ENCODE results near the gene SERPINA9. TPM values are rescaled to one million over a fixed set of nuclear protein-coding genes. Genes with fewer than 3 reads are reported as not detected.
"Not testable (repeated sequence)": the region's sequence is repeated elsewhere in the genome, so short reads cannot be mapped to it uniquely, and the experiment has no call there.

The SERPINA9 gene
- total and polyA plus RNA-seq, 9 donors: not detected

DNA sequence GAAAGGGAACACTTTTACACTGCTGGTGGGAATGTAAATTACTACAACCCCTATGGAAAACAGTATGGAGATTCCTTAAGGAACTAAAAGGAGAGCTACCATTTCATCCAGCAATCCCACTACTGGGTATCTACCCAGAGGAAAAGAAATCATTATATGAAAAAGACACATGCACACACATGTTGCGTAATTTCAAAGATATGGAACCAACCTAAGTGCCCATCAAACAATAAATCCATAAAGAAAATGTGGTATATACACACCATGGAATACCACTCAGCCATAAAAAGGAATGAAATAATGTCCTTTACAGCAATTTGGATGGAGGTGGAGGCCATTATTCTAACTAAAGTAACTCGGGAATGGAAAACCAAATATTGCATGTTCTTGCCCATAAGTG is 34.5 kb upstream of the SERPINA9 start:
- not testable (repeated sequence) for DNase-seq; H3K27ac ChIP-seq (ENCODE audit: low read length); H3K4me3 ChIP-seq (ENCODE audit: low read length); H3K27me3 ChIP-seq (ENCODE audit: control insufficient read depth, insufficient read depth, low read length); H3K36me3 ChIP-seq (ENCODE audit: control insufficient read depth, insufficient read depth, low read length); H3K9me3 ChIP-seq (replicated peaks; ENCODE audit: control insufficient read depth, low read depth, low read length); H3K4me1 ChIP-seq (ENCODE audit: control insufficient read depth, insufficient read depth, low read length)
- 30% methylated on average over 1 of the region's 2 CpGs for WGBS (ENCODE audit: insufficient coverage)

DNA sequence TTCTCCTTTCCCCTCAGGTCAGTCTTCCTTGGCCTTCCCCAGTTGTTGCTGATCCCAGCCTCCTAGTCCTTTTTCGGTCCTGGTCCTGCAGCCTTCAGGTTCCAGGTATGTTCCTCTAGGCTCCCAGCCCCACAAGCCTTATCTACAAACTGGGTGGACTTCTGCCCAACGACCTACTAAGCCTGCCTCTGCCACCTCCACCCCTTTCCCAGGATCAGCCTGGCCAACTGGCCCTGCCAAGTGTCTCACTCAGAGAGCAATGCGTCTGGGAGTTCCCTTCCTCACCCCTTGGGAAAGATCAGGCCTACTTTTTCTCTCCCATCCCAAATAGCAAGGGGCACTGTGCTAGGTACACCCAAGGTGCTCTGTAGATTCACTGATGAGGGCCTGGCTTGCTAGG is 33.4 kb upstream of the SERPINA9 start, which contains the start of gene SERPINA12:
Gene SERPINA12 (minus strand): TSS at position 114 of the 400 bp plus-strand sequence. CDS start 11,072 bp downstream, outside the sequence.
- no peak for DNase-seq
- Histone ChIP-seq H3K4me1 (ENCODE audit: control insufficient read depth, insufficient read depth, low read length) (no peaks in the 10 kb centered on the region), H3K27me3 (ENCODE audit: control insufficient read depth, insufficient read depth, low read length) (peaks cover 2% of the 10 kb centered on the region), H3K9me3 (replicated peaks; ENCODE audit: control insufficient read depth, low read depth, low read length) (no peaks in the 10 kb centered on the region), H3K4me3 (ENCODE audit: low read length) (no peak within 1 kb of the TSS), H3K27ac (ENCODE audit: low read length) (no peak within 1 kb of the TSS), H3K36me3 (ENCODE audit: control insufficient read depth, insufficient read depth, low read length) (no peaks in the 10 kb centered on the region)
- WGBS (ENCODE audit: insufficient coverage): 51% methylated on average over 3 of the region's 3 CpGs

DNA sequence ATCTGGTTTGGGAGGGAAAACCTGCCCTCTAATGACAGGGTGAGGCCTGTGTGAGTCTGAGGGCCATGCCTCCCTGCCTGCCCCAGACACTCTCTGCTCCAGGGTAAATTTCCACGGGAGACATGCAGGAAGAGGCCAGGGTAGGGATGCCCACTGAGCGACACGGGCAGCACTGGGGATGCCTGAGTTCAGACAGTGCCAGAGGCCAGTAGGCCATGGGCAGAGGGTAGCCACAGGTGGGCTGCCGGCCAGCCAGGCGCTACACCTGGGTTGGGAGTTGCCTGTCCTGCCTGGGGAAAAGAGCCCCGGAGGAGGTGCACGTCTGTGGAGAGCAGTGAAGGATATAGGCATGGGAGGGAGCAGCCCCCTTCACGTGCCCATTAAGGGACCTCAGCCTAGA is 29.6 kb upstream of the SERPINA9 start:
- Histone ChIP-seq H3K4me3 (ENCODE audit: low read length) (no peak overlapping the region), H3K27me3 (ENCODE audit: control insufficient read depth, insufficient read depth, low read length) (peaks cover 2% of the 10 kb centered on the region), H3K9me3 (replicated peaks; ENCODE audit: control insufficient read depth, low read depth, low read length) (no peaks in the 10 kb centered on the region), H3K27ac (ENCODE audit: low read length) (no peak overlapping the region), H3K36me3 (ENCODE audit: control insufficient read depth, insufficient read depth, low read length) (no peaks in the 10 kb centered on the region), H3K4me1 (ENCODE audit: control insufficient read depth, insufficient read depth, low read length) (no peaks in the 10 kb centered on the region)
- no peak for DNase-seq
- 79% methylated on average over 8 of the region's 8 CpGs for WGBS (ENCODE audit: insufficient coverage)

DNA sequence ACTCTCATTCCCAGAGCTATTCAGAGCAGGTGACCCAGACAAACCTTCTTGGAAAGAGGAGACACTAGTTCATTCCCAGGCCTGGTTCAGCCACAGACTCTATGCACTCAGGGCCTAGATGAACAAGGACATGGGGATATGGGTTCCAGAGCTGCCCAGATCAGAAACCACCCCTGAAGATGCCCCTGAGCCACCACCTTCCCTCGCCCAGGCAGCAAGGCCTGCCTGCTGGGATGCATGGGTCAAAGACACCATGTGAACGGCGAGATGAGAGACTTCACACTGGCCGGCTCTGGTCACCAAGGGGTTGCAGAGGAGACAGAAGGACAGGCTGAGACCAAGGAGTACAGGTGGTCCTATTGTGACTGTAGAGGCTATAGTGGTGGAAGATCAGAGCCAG is 29.2 kb upstream of the SERPINA9 start:
- peaks cover 5% of the 10 kb centered on the region for H3K27me3 ChIP-seq (ENCODE audit: control insufficient read depth, insufficient read depth, low read length)
- H3K27ac ChIP-seq (ENCODE audit: low read length): no peak overlapping the region
- H3K36me3 ChIP-seq (ENCODE audit: control insufficient read depth, insufficient read depth, low read length): no peaks in the 10 kb centered on the region
- DNase-seq: no peak
- no peaks in the 10 kb centered on the region for H3K4me1 ChIP-seq (ENCODE audit: control insufficient read depth, insufficient read depth, low read length)
- no peaks in the 10 kb centered on the region for H3K9me3 ChIP-seq (replicated peaks; ENCODE audit: control insufficient read depth, low read depth, low read length)
- no peak overlapping the region for H3K4me3 ChIP-seq (ENCODE audit: low read length)
- WGBS (ENCODE audit: insufficient coverage): 86% methylated on average over 4 of the region's 4 CpGs

DNA sequence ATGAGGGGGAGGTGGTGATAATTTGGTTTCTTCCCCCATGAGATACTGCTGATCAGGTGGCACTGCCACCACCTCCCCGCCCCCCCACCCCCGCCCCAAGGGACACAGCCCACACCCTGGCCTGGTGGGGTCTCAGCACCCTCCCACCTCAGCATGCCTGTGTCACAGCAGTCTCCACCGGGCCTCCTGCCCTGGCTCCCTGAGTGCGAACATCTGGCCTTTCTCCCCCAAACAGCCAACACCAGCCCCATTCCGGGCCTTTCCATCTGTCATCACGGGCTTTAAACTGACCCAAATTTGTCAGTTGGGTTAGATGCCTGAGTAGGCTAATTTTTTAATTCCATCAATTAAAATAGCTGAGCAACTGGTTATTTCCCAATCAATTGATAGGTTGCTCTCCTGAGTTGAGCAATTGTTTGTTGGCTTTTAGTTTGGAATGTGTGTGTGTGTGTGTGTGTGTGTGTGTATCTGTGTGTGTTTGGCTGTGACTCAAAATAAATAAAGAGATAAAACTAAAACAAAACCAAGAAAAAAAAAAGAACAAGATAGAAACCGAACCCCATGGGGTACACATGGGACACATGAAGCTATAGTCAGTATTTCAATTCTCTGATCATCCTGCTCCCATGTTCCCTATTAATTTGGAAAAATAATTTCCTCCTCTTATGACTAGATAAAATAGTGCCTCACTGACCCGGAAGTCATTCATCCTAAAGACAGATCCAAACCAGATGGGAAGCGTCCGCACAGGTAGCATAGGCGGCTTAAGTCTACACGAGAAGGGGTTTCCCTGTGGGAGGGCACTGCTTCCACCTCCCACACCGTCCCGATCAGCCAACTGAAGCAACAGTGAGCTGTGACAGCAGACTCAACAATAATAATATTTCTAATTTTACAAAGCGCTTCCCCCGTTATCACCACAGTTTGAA is 25.9 kb upstream of the SERPINA9 start:
- no peaks in the 10 kb centered on the region for H3K36me3 ChIP-seq (ENCODE audit: control insufficient read depth, insufficient read depth, low read length)
- no peak for DNase-seq
- 67% methylated on average over 7 of the region's 16 CpGs for WGBS (ENCODE audit: insufficient coverage)
- no peak overlapping the region for H3K4me3 ChIP-seq (ENCODE audit: low read length)
- no peaks in the 10 kb centered on the region for H3K9me3 ChIP-seq (replicated peaks; ENCODE audit: control insufficient read depth, low read depth, low read length)
- peaks cover 5% of the 10 kb centered on the region for H3K27me3 ChIP-seq (ENCODE audit: control insufficient read depth, insufficient read depth, low read length)
- no peak overlapping the region for H3K27ac ChIP-seq (ENCODE audit: low read length)
- H3K4me1 ChIP-seq (ENCODE audit: control insufficient read depth, insufficient read depth, low read length): no peaks in the 10 kb centered on the region

DNA sequence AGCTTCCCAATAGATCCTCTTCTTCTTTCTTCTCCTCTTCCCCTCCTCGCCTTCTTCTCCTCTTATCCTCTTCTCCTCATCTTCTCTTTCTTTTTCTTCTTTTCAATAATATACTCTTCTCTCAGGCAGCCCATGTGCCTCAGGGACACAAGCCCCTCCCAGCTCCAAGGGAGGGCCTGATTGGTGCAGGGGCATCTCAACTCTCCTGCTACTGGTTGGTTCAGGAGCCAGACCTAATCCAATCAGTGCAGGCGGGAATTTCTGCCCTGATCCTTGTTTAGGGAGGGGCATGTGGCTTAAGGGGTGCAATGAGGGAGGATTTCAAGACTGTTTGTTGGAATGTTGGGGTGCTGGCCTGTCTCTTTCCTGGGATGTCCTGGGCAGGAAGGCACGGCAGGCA is 24.3 kb upstream of the SERPINA9 start:
- no peak for DNase-seq
- no peak overlapping the region for H3K27ac ChIP-seq (ENCODE audit: low read length)
- no peaks in the 10 kb centered on the region for H3K4me1 ChIP-seq (ENCODE audit: control insufficient read depth, insufficient read depth, low read length)
- no peak overlapping the region for H3K4me3 ChIP-seq (ENCODE audit: low read length)
- peaks cover 5% of the 10 kb centered on the region for H3K27me3 ChIP-seq (ENCODE audit: control insufficient read depth, insufficient read depth, low read length)
- no peaks in the 10 kb centered on the region for H3K9me3 ChIP-seq (replicated peaks; ENCODE audit: control insufficient read depth, low read depth, low read length)
- 76% methylated on average over 2 of the region's 3 CpGs for WGBS (ENCODE audit: insufficient coverage)
- no peaks in the 10 kb centered on the region for H3K36me3 ChIP-seq (ENCODE audit: control insufficient read depth, insufficient read depth, low read length)

DNA sequence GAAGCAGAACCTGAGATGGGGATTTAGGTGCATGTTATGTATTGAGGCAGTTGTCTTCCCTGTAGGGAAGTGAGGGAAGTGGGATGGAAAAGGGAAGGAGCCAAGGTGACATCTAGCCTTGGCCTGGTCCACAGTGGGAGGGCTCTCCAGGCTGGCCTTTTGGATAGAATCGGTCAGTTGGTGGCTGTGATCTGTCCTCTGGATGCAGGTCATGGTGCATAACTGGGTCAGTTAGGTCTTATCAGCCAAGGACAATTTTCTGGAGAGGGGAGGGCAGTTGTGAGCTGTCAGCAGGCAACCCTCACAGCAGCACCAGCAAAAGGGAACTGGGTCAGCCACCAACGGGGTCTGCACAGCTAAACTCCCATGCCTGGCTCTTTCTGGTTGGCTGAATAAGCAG is 23.7 kb upstream of the SERPINA9 start:
- no peaks in the 10 kb centered on the region for H3K9me3 ChIP-seq (replicated peaks; ENCODE audit: control insufficient read depth, low read depth, low read length)
- H3K4me3 ChIP-seq (ENCODE audit: low read length): no peak overlapping the region
- peaks cover 5% of the 10 kb centered on the region for H3K27me3 ChIP-seq (ENCODE audit: control insufficient read depth, insufficient read depth, low read length)
- no peaks in the 10 kb centered on the region for H3K36me3 ChIP-seq (ENCODE audit: control insufficient read depth, insufficient read depth, low read length)
- no peak overlapping the region for H3K27ac ChIP-seq (ENCODE audit: low read length)
- DNase-seq: no peak
- H3K4me1 ChIP-seq (ENCODE audit: control insufficient read depth, insufficient read depth, low read length): no peaks in the 10 kb centered on the region
- 43% methylated on average over 1 of the region's 2 CpGs for WGBS (ENCODE audit: insufficient coverage)

DNA sequence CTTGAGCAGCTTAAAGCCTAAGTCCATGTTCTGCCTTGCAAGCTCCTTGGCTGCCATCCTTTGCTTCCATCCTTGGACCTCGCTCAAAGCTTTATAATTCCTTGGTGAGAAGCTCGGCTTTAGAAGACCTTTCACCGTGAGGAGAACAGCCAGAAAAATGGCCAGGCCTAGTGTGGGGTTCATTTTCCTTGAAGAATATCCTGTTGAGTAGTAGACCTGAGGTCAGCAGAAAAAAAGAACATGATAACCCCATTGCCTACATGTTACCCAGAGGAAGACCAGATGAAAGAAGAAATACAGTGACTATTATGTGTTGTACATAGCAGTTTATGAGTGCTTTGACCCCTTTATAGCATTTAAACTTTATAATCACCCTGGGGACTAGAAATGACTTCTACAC is 22.2 kb upstream of the SERPINA9 start:
- Histone ChIP-seq H3K27me3 (ENCODE audit: control insufficient read depth, insufficient read depth, low read length) (peaks cover 5% of the 10 kb centered on the region), H3K36me3 (ENCODE audit: control insufficient read depth, insufficient read depth, low read length) (no peaks in the 10 kb centered on the region), H3K4me1 (ENCODE audit: control insufficient read depth, insufficient read depth, low read length) (no peaks in the 10 kb centered on the region), H3K9me3 (replicated peaks; ENCODE audit: control insufficient read depth, low read depth, low read length) (no peaks in the 10 kb centered on the region), H3K4me3 (ENCODE audit: low read length) (no peak overlapping the region), H3K27ac (ENCODE audit: low read length) (no peak overlapping the region)
- WGBS (ENCODE audit: insufficient coverage): 84% methylated on average over 2 of the region's 3 CpGs
- DNase-seq: no peak

DNA sequence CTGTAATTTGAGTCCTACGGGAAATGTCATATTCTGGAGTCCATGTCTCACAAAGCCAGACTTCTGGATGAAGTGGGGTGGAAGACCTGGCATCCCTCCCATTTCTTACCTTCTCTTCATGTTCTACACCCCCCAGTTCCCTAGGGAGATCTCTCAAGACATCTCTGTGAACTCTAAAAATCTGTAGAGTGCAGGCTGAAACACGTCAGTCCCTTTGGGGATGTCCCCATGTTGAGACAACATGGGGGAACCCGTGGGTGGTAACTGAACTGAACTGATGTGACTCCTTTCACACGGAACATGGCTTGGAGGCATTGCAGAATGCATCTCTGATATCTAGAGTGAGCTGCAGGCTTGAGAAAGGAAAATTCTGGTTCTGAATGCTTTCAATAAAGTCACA is 18.1 kb upstream of the SERPINA9 start:
- WGBS (ENCODE audit: insufficient coverage): 67% methylated on average over 3 of the region's 4 CpGs

DNA sequence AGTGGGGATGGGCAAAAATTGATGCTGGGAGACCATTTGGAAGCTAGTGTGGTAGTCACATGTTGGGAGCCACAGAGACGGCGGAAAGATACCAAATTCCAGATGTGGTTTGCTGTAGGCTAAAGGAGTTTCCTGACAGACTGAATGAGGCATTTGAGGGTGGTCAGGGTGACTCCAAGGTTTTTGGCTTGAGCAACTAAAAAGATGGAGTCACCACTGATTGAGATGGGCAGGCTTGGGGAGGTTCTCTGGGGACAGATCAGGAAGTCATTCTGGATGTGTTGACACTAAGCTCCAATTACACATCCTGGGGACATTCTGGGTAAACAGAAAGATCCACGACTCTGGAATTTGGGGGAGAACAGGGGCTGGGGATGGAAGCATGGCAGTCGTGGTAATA is 15.5 kb upstream of the SERPINA9 start:
- no peaks in the 10 kb centered on the region for H3K36me3 ChIP-seq (ENCODE audit: control insufficient read depth, insufficient read depth, low read length)
- no peak overlapping the region for H3K27ac ChIP-seq (ENCODE audit: low read length)
- DNase-seq: no peak
- no peaks in the 10 kb centered on the region for H3K9me3 ChIP-seq (replicated peaks; ENCODE audit: control insufficient read depth, low read depth, low read length)
- WGBS (ENCODE audit: insufficient coverage): 44% methylated on average over 3 of the region's 4 CpGs
- H3K4me3 ChIP-seq (ENCODE audit: low read length): no peak overlapping the region
- H3K4me1 ChIP-seq (ENCODE audit: control insufficient read depth, insufficient read depth, low read length): peaks cover 4% of the 10 kb centered on the region
- peaks cover 16% of the 10 kb centered on the region for H3K27me3 ChIP-seq (ENCODE audit: control insufficient read depth, insufficient read depth, low read length)

More for the DNA sequence above, 18.1 kb upstream of the SERPINA9 start:
- Histone ChIP-seq H3K9me3 (replicated peaks; ENCODE audit: control insufficient read depth, low read depth, low read length) (no peaks in the 10 kb centered on the region), H3K27me3 (ENCODE audit: control insufficient read depth, insufficient read depth, low read length) (peaks cover 5% of the 10 kb centered on the region), H3K27ac (ENCODE audit: low read length) (no peak overlapping the region), H3K4me1 (ENCODE audit: control insufficient read depth, insufficient read depth, low read length) (no peaks in the 10 kb centered on the region), H3K36me3 (ENCODE audit: control insufficient read depth, insufficient read depth, low read length) (no peaks in the 10 kb centered on the region), H3K4me3 (ENCODE audit: low read length) (no peak overlapping the region)
- DNase-seq: no peak

Measured in muscle of leg (tissue), 11 donors.